ENCODE data around the gene PKP1.

PKP1 gene

GRCh38 chr1:201280884-201281283 is 2.4 kb upstream of the PKP1 start:
- Histone ChIP-seq H3K4me2 (ENCODE audit: low read depth, low read length, poor library complexity, severe bottlenecking) (no peak overlapping the region), H3K9ac (ENCODE audit: low read length) (no peak overlapping the region), H4K20me1 (ENCODE audit: low read depth, low read length) (no peaks in the 10 kb centered on the region), H3F3A (ENCODE audit: insufficient read depth) (no peaks in the 10 kb centered on the region), H3K27me3 (ENCODE audit: low read length) (no peaks in the 10 kb centered on the region), H3K4me3 (ENCODE audit: insufficient read depth, low read length, poor library complexity, severe bottlenecking) (no peak overlapping the region), H3K27ac (ENCODE audit: low read depth, low read length) (no peak overlapping the region), H3K9me3 (ENCODE audit: insufficient read depth, low read length) (no peaks in the 10 kb centered on the region), H3K9me2 (replicated peaks; ENCODE audit: insufficient read depth, low read length) (no peaks in the 10 kb centered on the region), H3K36me3 (ENCODE audit: low read length) (no peaks in the 10 kb centered on the region), H3K79me2 (ENCODE audit: insufficient read depth, low read length) (no peaks in the 10 kb centered on the region), H2AFZ (ENCODE audit: low read depth, low read length, severe bottlenecking) (no peak overlapping the region)
- TF ChIP-seq CTCF (IDR thresholded peaks at IDR 0.05; ENCODE audit: insufficient read depth, low read length, poor library complexity, severe bottlenecking) (no peak), EZH2phosphoT487 (conservative IDR thresholded peaks at IDR 0.05; ENCODE audit: low read length) (no peak)

GRCh38 chr1:201281573-201281972 is 1.7 kb upstream of the PKP1 start:
- Histone ChIP-seq H3K27me3 (ENCODE audit: low read length) (no peaks in the 10 kb centered on the region), H4K20me1 (ENCODE audit: low read depth, low read length) (no peaks in the 10 kb centered on the region), H3K9me3 (ENCODE audit: insufficient read depth, low read length) (no peaks in the 10 kb centered on the region), H3K4me3 (ENCODE audit: insufficient read depth, low read length, poor library complexity, severe bottlenecking) (no peak overlapping the region), H2AFZ (ENCODE audit: low read depth, low read length, severe bottlenecking) (no peak overlapping the region), H3K9ac (ENCODE audit: low read length) (no peak overlapping the region), H3F3A (ENCODE audit: insufficient read depth) (no peaks in the 10 kb centered on the region), H3K9me2 (replicated peaks; ENCODE audit: insufficient read depth, low read length) (no peaks in the 10 kb centered on the region), H3K27ac (ENCODE audit: low read depth, low read length) (no peak overlapping the region), H3K79me2 (ENCODE audit: insufficient read depth, low read length) (no peaks in the 10 kb centered on the region), H3K4me2 (ENCODE audit: low read depth, low read length, poor library complexity, severe bottlenecking) (no peak overlapping the region), H3K36me3 (ENCODE audit: low read length) (no peaks in the 10 kb centered on the region)
- no peak for TF ChIP-seq EZH2phosphoT487 (conservative IDR thresholded peaks at IDR 0.05; ENCODE audit: low read length)
- TF ChIP-seq CTCF (IDR thresholded peaks at IDR 0.05; ENCODE audit: insufficient read depth, low read length, poor library complexity, severe bottlenecking): no peak

GRCh38 chr1:201282216-201282615 is 1.1 kb upstream of the PKP1 start:
- Histone ChIP-seq H4K20me1 (ENCODE audit: low read depth, low read length) (no peaks in the 10 kb centered on the region), H2AFZ (ENCODE audit: low read depth, low read length, severe bottlenecking) (no peak overlapping the region), H3K4me3 (ENCODE audit: insufficient read depth, low read length, poor library complexity, severe bottlenecking) (no peak overlapping the region), H3K36me3 (ENCODE audit: low read length) (no peaks in the 10 kb centered on the region), H3K4me2 (ENCODE audit: low read depth, low read length, poor library complexity, severe bottlenecking) (no peak overlapping the region), H3K27me3 (ENCODE audit: low read length) (no peaks in the 10 kb centered on the region), H3K9me3 (ENCODE audit: insufficient read depth, low read length) (no peaks in the 10 kb centered on the region), H3K9ac (ENCODE audit: low read length) (no peak overlapping the region), H3K27ac (ENCODE audit: low read depth, low read length) (no peak overlapping the region), H3K9me2 (replicated peaks; ENCODE audit: insufficient read depth, low read length) (no peaks in the 10 kb centered on the region), H3K79me2 (ENCODE audit: insufficient read depth, low read length) (no peaks in the 10 kb centered on the region), H3F3A (ENCODE audit: insufficient read depth) (no peaks in the 10 kb centered on the region)
- TF ChIP-seq CTCF (IDR thresholded peaks at IDR 0.05; ENCODE audit: insufficient read depth, low read length, poor library complexity, severe bottlenecking): no peak
- TF ChIP-seq EZH2phosphoT487 (conservative IDR thresholded peaks at IDR 0.05; ENCODE audit: low read length): no peak
